MCF 10A (cell line): Measurements from ENCODE around the gene PDE6C. TPM values are rescaled to one million over a fixed set of nuclear protein-coding genes. Genes with fewer than 3 reads are reported as not detected.

Source experiments
- BruUV-seq: library from RNA; stranded (reverse); fragments of 400-500 nt; replicated peaks from 2 replicates; lab custom pipeline; 2021; lab: Mats Ljungman, UMichigan
- CTCF ChIA-PET: fragments of 300-600 bp; sonication (Branson Sonifier 250); formaldehyde crosslinking; extraction: SDS; loops from one replicate; lab custom pipeline; 2021; ENCODE audit warnings: antibody characterized with exemption, inconsistent platforms; lab: Yijun Ruan, JAX
- POLR2A ChIA-PET: fragments of 300-600, 350-650 bp; sonication (Branson Sonifier 250); formaldehyde crosslinking; extraction: SDS; loops from one replicate; lab custom pipeline; 2020; ENCODE audit warnings: antibody characterized with exemption, inconsistent platforms; lab: Yijun Ruan, JAX
- DNase-seq: peaks from one replicate; pipeline ENCODE4 v3.0.0-alpha.2; 2018; ENCODE audit not compliant: unreplicated experiment
- H3K27ac Mint-ChIP-seq: one replicate; pipeline ENCODE4 v1.8.0; 2022; ENCODE audit warnings: mild to moderate bottlenecking, low read depth, mixed read lengths; ENCODE audit not compliant: unreplicated experiment
- H3K27me3 Mint-ChIP-seq: one replicate; pipeline ENCODE4 v1.8.0; 2022; ENCODE audit warnings: mixed read lengths; ENCODE audit not compliant: insufficient read depth, unreplicated experiment
- H3K36me3 Mint-ChIP-seq: one replicate; pipeline ENCODE4 v1.8.0; 2022; ENCODE audit warnings: mild to moderate bottlenecking, moderate library complexity, mixed read lengths; ENCODE audit not compliant: insufficient read depth, unreplicated experiment
- H3K4me1 Mint-ChIP-seq: one replicate; pipeline ENCODE4 v1.8.0; 2022; ENCODE audit warnings: mixed read lengths; ENCODE audit not compliant: insufficient read depth, unreplicated experiment
- H3K4me3 Mint-ChIP-seq: one replicate; pipeline ENCODE4 v1.8.0; 2022; ENCODE audit warnings: mild to moderate bottlenecking, moderate library complexity, mixed read lengths; ENCODE audit not compliant: unreplicated experiment
- H3K9me3 Mint-ChIP-seq: one replicate; pipeline ENCODE4 v1.8.0; 2022; ENCODE audit warnings: mixed read lengths; ENCODE audit not compliant: unreplicated experiment
- intact Hi-C: fragments of 100-400 bp; cut with micrococcal nuclease; formaldehyde crosslinking; loops from 2 replicates; pipeline ENCODE4 v1.14.1; 2022
- total RNA-seq: library from RNA; stranded (reverse); gene quantifications from 2 replicates; pipeline ENCODE4 v1.2.3, GENCODE V29; 2022
- TF ChIP-seq, protein P1 (sequence below): fragments of 200-600 bp; IDR thresholded peaks from one replicate; pipeline ENCODE4 v1.8.0; 2022; ENCODE audit warnings: antibody characterized with exemption, mild to moderate bottlenecking; ENCODE audit not compliant: unreplicated experiment

PDE6C gene
- total RNA-seq, 1 experiment from 2014 or later, result not detected

GRCh38 chr10:93615576-93616235 is 3.4 kb downstream of the PDE6C start:
- Mint-ChIP-seq H3K27me3 (peaks cover 16% of the 10 kb centered on the region), H3K9me3 (no peaks in the 10 kb centered on the region), H3K36me3 (no peaks in the 10 kb centered on the region), H3K4me1 (no peaks in the 10 kb centered on the region), H3K27ac (no peak overlapping the region), H3K4me3 (no peak overlapping the region)
- intact Hi-C loops, result no loop called here
- ChIA-PET CTCF (interaction anchor here (0.6 to 0.7 kb wide), 2 partner anchors 66 to 1759 kb away, joined by 3 read pairs; no protein-coding TSS in a partner anchor), POLR2A (interaction anchor here (0.7 kb wide), 1 partner anchor 1657 kb away, joined by 3 read pairs; no protein-coding TSS in a partner anchor)
- TF ChIP-seq, protein P1, sequence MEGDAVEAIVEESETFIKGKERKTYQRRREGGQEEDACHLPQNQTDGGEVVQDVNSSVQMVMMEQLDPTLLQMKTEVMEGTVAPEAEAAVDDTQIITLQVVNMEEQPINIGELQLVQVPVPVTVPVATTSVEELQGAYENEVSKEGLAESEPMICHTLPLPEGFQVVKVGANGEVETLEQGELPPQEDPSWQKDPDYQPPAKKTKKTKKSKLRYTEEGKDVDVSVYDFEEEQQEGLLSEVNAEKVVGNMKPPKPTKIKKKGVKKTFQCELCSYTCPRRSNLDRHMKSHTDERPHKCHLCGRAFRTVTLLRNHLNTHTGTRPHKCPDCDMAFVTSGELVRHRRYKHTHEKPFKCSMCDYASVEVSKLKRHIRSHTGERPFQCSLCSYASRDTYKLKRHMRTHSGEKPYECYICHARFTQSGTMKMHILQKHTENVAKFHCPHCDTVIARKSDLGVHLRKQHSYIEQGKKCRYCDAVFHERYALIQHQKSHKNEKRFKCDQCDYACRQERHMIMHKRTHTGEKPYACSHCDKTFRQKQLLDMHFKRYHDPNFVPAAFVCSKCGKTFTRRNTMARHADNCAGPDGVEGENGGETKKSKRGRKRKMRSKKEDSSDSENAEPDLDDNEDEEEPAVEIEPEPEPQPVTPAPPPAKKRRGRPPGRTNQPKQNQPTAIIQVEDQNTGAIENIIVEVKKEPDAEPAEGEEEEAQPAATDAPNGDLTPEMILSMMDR, result no peak
- DNase-seq, result no peak
- no TSS peak for BruUV-seq

DNA sequence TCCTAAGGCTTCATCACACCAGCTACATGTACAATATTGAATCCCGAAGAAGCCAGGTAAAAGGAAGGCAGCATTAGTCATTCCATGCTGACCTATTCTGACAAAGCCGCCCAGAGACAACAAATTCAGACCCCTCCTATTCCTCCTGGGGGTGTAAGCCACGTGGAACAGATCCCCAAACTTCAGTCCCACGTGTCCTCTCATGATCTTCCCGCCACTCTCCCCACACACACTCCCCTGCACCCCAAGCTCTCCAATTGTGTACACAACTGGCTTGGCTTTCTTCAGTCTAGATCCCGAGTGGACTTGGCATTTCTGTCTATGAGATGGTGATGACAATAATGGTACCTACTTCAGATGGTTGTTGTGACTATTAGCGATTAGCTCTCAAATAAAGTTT is 8.6 kb downstream of the PDE6C start:
- TF ChIP-seq, protein P1, result no peak
- Mint-ChIP-seq H3K4me1 (no peaks in the 10 kb centered on the region), H3K36me3 (no peaks in the 10 kb centered on the region), H3K9me3 (no peaks in the 10 kb centered on the region), H3K4me3 (no peak overlapping the region), H3K27ac (no peak overlapping the region), H3K27me3 (peaks cover 26% of the 10 kb centered on the region)
- DNase-seq, result no peak
- CTCF ChIA-PET, result no interaction called here
- BruUV-seq, result no TSS peak
- POLR2A ChIA-PET, result no interaction called here
- intact Hi-C loops, result no loop called here

DNA sequence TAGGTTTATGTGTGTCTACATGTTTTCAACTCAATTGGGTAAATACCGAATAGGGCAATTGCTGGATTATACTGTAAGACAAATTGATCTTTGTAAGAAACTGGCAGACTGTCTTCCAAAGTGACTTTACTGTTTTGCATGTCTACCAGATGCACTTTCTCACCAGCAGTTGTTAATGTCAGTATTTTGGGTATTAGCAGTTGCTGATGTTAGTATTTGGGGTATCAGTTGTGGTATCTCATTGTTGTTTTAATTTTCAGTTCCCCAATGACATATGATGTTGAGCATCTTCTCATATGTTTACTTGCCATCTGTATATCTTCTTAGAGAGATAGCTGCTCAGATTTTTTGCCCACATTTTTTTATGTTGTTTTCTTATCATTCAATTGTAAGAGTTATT is 10.6 kb downstream of the PDE6C start:
- ChIA-PET CTCF (interaction anchor here (0.7 kb wide), 1 partner anchor 660 kb away, joined by 3 read pairs; no protein-coding TSS in a partner anchor), POLR2A (no interaction called here)
- TF ChIP-seq, protein P1, result no peak
- intact Hi-C loops, result no loop called here
- no peak overlapping the region for H3K4me3 Mint-ChIP-seq
- H3K36me3 Mint-ChIP-seq, result no peaks in the 10 kb centered on the region
- no peak for DNase-seq
- H3K27me3 Mint-ChIP-seq, result peaks cover 26% of the 10 kb centered on the region
- H3K4me1 Mint-ChIP-seq, result no peaks in the 10 kb centered on the region
- no peaks in the 10 kb centered on the region for H3K9me3 Mint-ChIP-seq
- no TSS peak for BruUV-seq
- no peak overlapping the region for H3K27ac Mint-ChIP-seq

GRCh38 chr10:93628858-93629257 is 16.5 kb downstream of the PDE6C start:
- no peaks in the 10 kb centered on the region for H3K9me3 Mint-ChIP-seq
- no peaks in the 10 kb centered on the region for H3K27me3 Mint-ChIP-seq
- H3K36me3 Mint-ChIP-seq, result no peaks in the 10 kb centered on the region
- ChIA-PET POLR2A (no interaction called here), CTCF (no interaction called here)
- H3K4me3 Mint-ChIP-seq, result no peak overlapping the region
- BruUV-seq, result no TSS peak
- H3K27ac Mint-ChIP-seq, result no peak overlapping the region
- no peak for DNase-seq
- TF ChIP-seq, protein P1, result no peak
- intact Hi-C loops, result no loop called here
- no peaks in the 10 kb centered on the region for H3K4me1 Mint-ChIP-seq
